ENCODE data around the gene ZNF821.

- no peak for TF ChIP-seq PATZ1 (CRISPR knock-in tag; IDR thresholded peaks at IDR 0.05; ENCODE audit: borderline replicate concordance)
- no peak for TF ChIP-seq CSRNP3 (CRISPR knock-in tag; IDR thresholded peaks at IDR 0.05)
- no peak for TF ChIP-seq ZNF565 (CRISPR knock-in tag; conservative IDR thresholded peaks at IDR 0.05; ENCODE audit: low read depth)
- no peak for TF ChIP-seq TCF4 (CRISPR knock-in tag; IDR thresholded peaks at IDR 0.05; ENCODE audit: borderline replicate concordance)
- TF ChIP-seq OSR1 (CRISPR knock-in tag; IDR thresholded peaks at IDR 0.05), result no peak
- TF ChIP-seq POU6F1 (CRISPR knock-in tag; IDR thresholded peaks at IDR 0.05; ENCODE audit: borderline replicate concordance, low read depth), result no peak
- no peak for TF ChIP-seq ZFP30 (CRISPR knock-in tag; IDR thresholded peaks at IDR 0.05)
- TF ChIP-seq ZFP3 (CRISPR knock-in tag; IDR thresholded peaks at IDR 0.05), result no peak
- TF ChIP-seq PPARA (CRISPR knock-in tag; IDR thresholded peaks at IDR 0.05; ENCODE audit: borderline replicate concordance), result no peak
Measured at GRCh38 chr16:71873199-71873598, 10.8 kb downstream of the ZNF821 start.

All from SK-N-SH treated with all-trans-retinoic acid at 6 μM for 48 hours (cell line).